Measurements from ENCODE around the gene MITF.

Gene MITF

DNA sequence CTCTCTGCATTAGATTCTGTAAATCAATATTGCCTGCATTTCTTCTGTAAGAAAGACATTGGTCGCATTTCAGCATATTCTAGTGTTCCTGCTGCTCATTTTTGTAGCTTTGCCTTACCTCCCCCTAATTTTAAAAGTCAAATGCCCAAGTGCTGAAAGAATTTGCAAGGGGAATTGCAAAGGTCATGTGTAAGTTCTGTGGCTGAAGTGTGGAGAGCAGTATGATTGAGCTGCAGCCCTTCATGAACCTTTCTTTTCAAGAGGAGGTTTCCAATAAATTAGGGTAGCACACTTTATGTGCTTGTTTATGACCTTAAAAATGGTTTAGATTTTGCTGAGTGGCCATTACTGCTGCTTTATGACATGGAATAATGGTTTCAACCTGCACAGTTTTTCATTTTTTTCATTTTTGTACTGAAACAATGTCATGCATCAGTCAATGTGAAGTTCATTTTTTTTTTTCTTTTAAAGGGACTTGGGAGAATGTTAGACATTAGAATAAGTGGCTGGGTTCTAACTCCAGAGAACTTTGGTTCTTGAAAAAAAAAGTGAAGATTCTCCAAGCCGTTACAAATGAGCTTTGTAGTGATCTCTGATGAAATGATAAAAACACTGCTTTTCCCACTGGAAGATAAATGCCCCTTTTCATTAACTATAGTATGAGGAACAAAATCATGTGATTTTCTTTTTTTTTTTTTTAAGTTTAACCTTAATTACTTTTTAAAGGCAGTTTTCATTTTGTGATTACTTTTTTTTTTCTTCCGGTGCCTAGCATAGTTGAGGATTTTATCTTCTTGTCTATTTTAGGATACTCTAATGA lies 99.6 kb downstream of the MITF start:
- DNase-seq (ENCODE audit: low read depth): no peak

DNA sequence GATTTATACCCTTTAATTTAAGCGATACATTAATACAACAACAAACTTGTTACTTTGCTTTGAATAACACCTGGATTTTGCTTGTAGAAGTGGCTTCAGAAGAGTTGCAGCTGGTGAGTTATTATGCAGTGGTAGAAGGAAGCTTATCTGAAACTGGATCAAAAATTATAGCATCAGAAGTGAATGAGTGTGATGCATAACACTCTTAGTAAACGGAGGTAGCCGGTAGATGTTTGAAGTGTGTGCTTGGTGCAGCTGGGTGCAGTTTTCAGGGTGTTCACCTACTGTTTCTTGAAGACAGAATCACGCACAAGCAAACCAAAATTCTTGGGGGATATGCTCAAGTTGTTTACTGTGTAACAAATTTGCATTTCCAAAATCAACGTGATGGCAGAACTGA lies 103.1 kb downstream of the MITF start:
- no peak for DNase-seq (ENCODE audit: low read depth)

DNA sequence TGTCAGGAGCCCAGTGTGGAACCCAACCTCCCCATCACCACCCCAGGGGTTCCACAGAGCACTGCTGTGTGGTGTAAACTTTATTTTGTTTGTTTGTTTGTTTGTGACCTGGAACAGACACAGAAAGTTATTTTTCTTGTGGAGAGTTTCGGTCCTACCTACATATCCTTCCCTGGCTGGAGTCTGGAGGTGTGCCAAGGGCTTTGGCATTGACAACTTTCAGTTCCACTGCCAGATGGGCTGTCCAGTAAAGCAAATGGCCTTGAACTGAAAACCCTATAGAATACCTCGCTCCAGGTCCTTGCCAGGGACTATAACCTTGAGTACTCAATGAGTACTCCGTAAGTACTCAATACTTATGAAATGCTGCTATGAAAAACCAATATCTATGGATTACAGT lies 103.5 kb downstream of the MITF start:
- no peak for DNase-seq (ENCODE audit: low read depth)

- no peak for DNase-seq (ENCODE audit: low read depth)
Measured at GRCh38 chr3:69844706-69845105, 105.4 kb downstream of the MITF start.

DNA sequence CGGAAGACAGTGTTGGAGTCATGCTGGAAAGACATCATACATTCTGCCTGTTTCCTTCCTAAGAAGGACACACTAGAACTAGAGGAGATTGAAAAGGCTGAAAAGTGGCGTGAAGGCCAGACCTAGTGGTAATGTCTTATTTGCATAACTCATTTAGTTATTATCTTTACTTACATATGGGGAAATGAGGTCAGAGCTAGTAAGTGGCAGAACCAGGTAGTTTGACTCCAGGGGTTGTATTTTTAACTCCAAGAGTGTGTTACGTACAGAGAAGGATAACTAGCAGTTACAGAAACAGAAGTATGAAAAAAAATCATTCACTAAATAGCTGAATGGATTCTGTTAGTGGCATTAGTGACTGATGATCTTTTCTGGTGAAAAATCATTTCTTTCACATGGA lies 108.0 kb downstream of the MITF start:
- DNase-seq (ENCODE audit: low read depth): no peak

DNA sequence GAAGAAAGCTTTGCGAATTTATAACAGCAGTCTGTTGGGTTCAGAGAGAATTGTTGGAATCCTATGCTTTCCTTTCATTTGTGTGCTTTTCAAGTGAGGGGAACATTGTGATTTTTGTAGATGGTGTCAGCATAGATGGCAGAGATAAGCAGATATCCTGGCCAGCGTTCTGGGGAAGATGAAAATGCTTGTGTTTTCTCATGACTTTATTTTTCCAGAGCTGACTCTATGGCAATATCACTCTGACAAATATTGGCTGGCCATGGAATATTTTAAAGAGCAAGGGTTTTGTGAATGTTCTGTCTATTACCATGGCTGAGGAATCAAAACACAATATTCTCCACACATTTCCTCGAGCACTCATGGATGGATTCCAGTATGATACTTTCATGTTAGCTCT lies 108.8 kb downstream of the MITF start:
- no peak for DNase-seq (ENCODE audit: low read depth)

GRCh38 chr3:69850849-69851248 lies 111.6 kb downstream of the MITF start:
- DNase-seq (ENCODE audit: low read depth): no peak

DNA sequence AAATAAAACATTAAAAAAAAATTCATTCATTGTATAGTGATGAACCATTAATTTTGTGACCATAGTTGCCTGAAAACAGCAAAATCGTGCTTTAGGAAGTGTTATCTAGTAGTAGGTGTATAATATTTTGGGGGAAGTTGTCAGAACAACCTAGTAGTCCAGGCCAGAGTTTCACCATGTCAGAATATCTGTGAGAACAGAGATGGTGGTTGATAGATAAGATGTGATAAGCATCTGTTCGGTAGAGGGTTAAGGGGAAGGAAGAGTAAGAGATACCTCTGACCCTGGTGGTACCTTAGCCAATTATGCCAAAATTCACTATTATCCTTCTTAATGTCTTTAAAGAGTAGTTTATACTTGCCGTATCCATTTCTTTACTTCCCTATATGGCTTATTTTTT lies 113.8 kb downstream of the MITF start:
- DNase-seq (ENCODE audit: low read depth): no peak

GRCh38 chr3:69855436-69856162 lies 116.3 kb downstream of the MITF start:
- DNase-seq (ENCODE audit: low read depth): no peak

GRCh38 chr3:69856965-69857705 lies 117.9 kb downstream of the MITF start:
- DNase-seq (ENCODE audit: low read depth): no peak

DNA sequence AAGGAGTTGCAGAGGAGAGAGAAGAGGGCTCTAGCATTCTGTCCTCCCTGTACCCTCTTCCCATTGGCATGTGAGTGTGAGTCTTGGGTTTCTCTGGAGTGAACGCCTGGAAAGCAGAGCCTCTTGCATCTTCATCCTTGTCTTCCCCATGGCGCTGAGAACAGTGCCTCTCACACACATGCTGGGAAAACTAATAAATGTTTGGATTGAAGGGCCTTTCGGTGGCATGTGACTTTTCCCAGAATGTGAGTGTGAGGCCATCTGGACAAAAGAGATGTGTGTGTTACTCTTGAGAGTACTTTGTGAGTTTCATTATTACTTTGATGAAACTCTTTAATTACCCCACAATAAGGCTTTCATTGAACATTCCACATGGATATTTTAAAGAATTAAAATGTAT lies 122.3 kb downstream of the MITF start:
- no peak for DNase-seq (ENCODE audit: low read depth)

- DNase-seq (ENCODE audit: low read depth): no peak
Measured at GRCh38 chr3:69864141-69864540, 124.9 kb downstream of the MITF start.

- no peak for DNase-seq (ENCODE audit: low read depth)
Measured at GRCh38 chr3:69864766-69865165, 125.5 kb downstream of the MITF start.

GRCh38 chr3:69865925-69866679 lies 126.8 kb downstream of the MITF start:
- DNase-seq (ENCODE audit: low read depth): no peak

GRCh38 chr3:69866988-69867720 lies 127.9 kb downstream of the MITF start:
- DNase-seq (ENCODE audit: low read depth): no peak

DNA sequence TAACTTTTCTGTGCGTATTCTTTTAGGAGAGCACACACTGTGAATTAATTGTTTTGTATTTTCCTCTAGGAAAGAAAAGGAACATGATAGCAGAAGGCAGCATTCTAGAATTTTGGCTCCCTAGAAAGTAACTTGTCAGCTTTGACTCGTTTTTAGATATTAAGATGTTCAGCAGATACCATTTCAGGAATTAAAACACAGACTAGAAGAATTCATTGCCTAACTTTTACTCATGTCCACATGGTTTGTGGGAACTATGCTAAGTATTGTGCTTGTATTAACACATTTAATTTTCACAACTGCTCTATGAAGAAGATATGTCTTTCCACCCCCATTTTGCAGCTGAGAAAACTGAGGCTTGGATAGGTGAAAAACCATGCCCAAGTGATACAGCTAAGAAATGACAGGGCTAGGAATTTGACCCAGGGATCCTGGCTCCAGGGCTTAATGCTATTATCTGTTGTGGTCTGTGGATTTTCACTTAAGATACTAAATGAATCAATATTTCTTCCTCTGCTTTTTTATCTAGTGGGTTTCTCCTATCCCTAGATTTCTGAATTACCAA lies 128.8 kb downstream of the MITF start:
- no peak for DNase-seq (ENCODE audit: low read depth)

DNA sequence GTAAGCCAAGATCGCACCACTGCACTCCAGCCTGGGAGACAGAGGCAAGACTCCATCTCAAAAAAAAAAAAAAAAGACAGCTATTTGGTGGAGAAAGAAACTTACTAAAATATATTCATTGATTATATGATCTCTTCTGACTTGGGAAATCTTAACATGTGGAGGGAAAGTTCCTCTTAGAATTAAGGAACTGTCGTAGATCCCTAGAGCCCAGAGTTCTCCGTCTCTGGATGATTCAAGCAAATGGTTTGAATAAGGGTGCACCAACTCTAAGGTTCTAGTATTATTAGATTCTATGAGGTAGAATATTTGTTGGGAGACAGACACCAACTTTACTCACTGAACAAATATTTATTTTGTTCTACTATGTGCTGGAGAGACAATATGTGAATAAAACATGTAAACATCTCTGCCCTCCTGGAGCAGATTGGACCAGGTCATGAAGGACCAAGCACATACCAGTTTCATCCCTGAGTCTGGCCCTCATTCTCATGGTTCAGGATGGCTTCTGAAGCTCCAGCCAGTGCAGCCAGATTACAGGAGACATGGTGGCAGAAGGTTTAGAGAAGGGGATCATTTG lies 129.7 kb downstream of the MITF start:
- DNase-seq (ENCODE audit: low read depth): no peak

GRCh38 chr3:69869643-69870042 lies 130.4 kb downstream of the MITF start:
- no peak for DNase-seq (ENCODE audit: low read depth)

DNA sequence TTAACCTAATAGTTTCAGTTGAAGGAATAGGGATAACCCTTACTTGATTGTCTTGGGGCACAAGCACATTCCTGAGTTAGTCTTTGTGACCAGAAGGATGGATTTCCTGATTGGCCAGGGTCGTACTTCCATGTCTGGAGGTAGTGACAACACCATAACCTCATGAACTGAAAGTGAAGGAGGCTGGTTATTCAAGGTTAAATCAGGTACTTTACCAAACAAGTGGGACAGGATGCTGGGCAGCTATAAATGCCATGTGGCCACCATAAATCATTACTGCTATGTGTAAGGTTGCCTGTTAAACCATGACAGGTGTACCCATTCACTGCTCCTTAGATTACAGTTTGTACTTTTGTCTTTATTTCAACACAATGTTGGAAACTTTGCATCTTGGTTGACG lies 132.0 kb downstream of the MITF start:
- no peak for DNase-seq (ENCODE audit: low read depth)

DNA sequence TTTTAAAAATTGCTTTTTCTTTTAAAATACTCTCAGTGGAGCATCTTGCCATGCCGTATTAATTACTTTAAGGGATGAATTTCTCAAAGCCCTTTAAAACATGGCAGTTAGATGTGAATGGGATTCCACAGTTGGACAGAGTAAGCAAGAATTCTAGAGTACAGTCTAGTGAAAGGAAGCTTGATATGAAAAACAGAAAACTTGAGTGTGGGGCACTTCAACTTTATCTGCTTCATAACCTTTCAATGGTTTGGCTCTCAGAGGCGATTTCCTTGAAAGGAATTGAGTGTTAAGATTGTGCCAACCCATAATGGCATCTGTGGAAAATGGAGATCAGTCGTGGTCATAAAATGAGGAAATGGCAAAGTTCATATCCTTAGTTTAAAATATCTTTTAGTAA lies 132.6 kb downstream of the MITF start:
- DNase-seq (ENCODE audit: low read depth): no peak
